ENCODE measurements around the gene DEPDC1. TPM values are rescaled to one million over a fixed set of nuclear protein-coding genes. Genes with fewer than 3 reads are reported as not detected.

DEPDC1 gene
- total RNA-seq, 2 experiments from 2014 or later = 28.3 to 31.0 TPM

- CTCF ChIA-PET = interaction anchor here (1.2 kb wide), 1 partner anchor 12 kb away, joined by 3 read pairs; no protein-coding TSS in a partner anchor
- H3K9me3 Mint-ChIP-seq (ENCODE audit: low read depth) = no peaks in the 10 kb centered on the region
- no peaks in the 10 kb centered on the region for H3K4me1 Mint-ChIP-seq
- no peak for DNase-seq
- H3K36me3 Mint-ChIP-seq = no peaks in the 10 kb centered on the region
- H3K27me3 Mint-ChIP-seq = peaks cover 6% of the 10 kb centered on the region
- ATAC-seq = no peak
- no peak overlapping the region for H3K27ac Mint-ChIP-seq
- no peak overlapping the region for H3K4me3 Mint-ChIP-seq
Measured at GRCh38 chr1:68459091-68459490, 37.8 kb downstream of the DEPDC1 start.

DNA sequence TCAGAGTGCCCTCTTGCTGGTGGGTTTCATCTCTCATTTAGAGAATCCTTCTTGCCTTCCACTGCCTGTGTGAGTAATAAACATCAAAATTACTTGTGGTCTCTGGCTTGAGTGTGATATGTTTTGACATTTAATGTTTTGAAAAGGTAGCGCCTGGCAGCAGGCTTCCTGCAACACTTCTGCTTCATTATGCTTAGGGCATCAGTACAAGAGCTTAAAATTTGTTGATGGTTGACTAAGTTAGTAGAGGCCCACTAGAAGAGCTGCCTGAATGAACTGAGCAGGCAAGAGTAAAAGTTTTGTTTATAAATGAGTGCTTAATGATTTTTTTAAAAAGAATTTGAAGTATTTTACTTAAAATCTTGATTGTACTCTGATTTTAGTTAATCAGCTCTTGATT lies 40.7 kb downstream of the DEPDC1 start:
- ATAC-seq = no peak
- no peaks in the 10 kb centered on the region for H3K4me1 Mint-ChIP-seq
- no peaks in the 10 kb centered on the region for H3K9me3 Mint-ChIP-seq (ENCODE audit: low read depth)
- no peak overlapping the region for H3K27ac Mint-ChIP-seq
- H3K27me3 Mint-ChIP-seq = peaks cover 6% of the 10 kb centered on the region
- H3K36me3 Mint-ChIP-seq = no peaks in the 10 kb centered on the region
- no peak for DNase-seq
- no peak overlapping the region for H3K4me3 Mint-ChIP-seq
- CTCF ChIA-PET = no interaction called here

DNA sequence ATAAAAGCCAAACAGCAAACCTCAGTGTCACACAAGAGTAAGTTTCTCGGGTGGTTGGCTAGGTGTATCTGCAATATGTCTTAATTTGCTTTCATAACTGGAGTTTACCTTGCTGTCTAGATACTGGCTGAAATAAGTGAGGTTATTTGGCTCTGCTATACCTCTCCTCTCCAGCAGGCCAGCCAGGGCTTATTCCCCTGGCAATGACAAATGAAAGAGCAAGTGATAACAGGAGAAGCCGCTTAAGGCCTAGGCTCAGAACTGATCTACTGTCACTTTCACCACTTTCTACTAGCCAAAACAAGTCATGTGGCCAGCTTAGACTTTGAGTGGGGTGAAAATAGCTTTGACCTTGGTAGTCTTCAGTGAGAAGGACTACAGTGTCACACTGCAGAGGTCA lies 42.3 kb downstream of the DEPDC1 start:
- Mint-ChIP-seq H3K4me3 (no peak overlapping the region), H3K4me1 (no peaks in the 10 kb centered on the region), H3K27me3 (peaks cover 6% of the 10 kb centered on the region), H3K27ac (no peak overlapping the region), H3K9me3 (ENCODE audit: low read depth) (no peaks in the 10 kb centered on the region), H3K36me3 (no peaks in the 10 kb centered on the region)
- CTCF ChIA-PET = no interaction called here
- ATAC-seq = no peak
- DNase-seq = no peak

GRCh38 chr1:68453060-68453670 lies 43.7 kb downstream of the DEPDC1 start:
- no peak overlapping the region for H3K27ac Mint-ChIP-seq
- no peaks in the 10 kb centered on the region for H3K36me3 Mint-ChIP-seq
- H3K4me1 Mint-ChIP-seq = no peaks in the 10 kb centered on the region
- DNase-seq (no peak), ATAC-seq (no peak)
- H3K4me3 Mint-ChIP-seq = no peak overlapping the region
- no peaks in the 10 kb centered on the region for H3K9me3 Mint-ChIP-seq (ENCODE audit: low read depth)
- CTCF ChIA-PET = no interaction called here
- H3K27me3 Mint-ChIP-seq = no peaks in the 10 kb centered on the region

DNA sequence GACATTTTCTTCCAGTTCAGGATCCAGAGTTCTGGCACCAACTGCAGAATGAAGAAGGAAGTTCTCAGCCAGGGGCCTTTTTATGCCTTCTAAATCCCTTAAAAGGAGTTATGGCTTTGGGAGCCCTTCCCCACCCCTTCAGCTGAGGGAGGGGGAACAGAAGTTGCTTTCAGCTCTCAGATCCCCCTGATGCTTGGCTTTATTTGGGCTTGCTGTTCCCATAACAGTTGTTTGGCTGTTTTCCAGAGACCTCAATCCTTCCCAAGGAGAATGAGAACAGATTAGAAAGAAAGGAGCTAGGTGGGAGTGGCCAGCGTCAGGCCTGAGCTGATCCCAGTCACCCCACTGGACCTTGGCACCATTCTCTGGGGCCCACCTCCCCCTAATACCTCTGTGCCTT lies 47.0 kb downstream of the DEPDC1 start, which contains the start of gene RPE65:
TSS of gene RPE65 (minus strand) at position 54 of the 400 bp plus-strand sequence. CDS start at position 5, 49 bp downstream.
- ATAC-seq (no peak), DNase-seq (no peak)
- Mint-ChIP-seq H3K9me3 (ENCODE audit: low read depth) (no peaks in the 10 kb centered on the region), H3K27ac (no peak within 1 kb of the TSS), H3K27me3 (no peaks in the 10 kb centered on the region), H3K4me3 (no peak within 1 kb of the TSS), H3K36me3 (no peaks in the 10 kb centered on the region), H3K4me1 (no peaks in the 10 kb centered on the region)
- CTCF ChIA-PET = no interaction called here

GRCh38 chr1:68448365-68448764 lies 48.5 kb downstream of the DEPDC1 start:
- CTCF ChIA-PET = no interaction called here
- DNase-seq = no peak
- no peak for ATAC-seq
- Mint-ChIP-seq H3K4me3 (no peak overlapping the region), H3K36me3 (no peaks in the 10 kb centered on the region), H3K27ac (no peak overlapping the region), H3K27me3 (no peaks in the 10 kb centered on the region), H3K9me3 (ENCODE audit: low read depth) (no peaks in the 10 kb centered on the region), H3K4me1 (no peaks in the 10 kb centered on the region)

DNA sequence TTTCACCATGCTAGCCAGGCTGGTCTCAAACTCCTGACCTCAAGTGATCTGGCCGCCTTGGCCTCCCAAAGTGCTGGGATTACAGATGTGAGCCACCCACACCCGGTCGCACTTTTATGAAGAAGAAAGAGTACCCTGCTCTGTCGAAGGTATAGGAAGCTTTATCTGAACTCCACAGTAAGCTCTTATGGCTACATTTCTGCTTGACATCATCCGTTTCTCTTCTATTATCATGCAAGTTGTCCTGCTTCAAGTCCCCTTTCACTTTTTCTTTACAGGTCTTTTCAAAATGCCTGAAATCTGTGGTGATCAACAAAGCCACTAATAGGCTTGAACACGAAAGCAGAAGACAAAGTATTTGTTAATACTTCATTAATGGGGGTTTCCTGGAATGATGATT lies 51.2 kb downstream of the DEPDC1 start:
- Mint-ChIP-seq H3K4me3 (no peak overlapping the region), H3K27me3 (no peaks in the 10 kb centered on the region), H3K9me3 (ENCODE audit: low read depth) (no peaks in the 10 kb centered on the region), H3K36me3 (no peaks in the 10 kb centered on the region), H3K27ac (no peak overlapping the region), H3K4me1 (no peaks in the 10 kb centered on the region)
- DNase-seq (no peak), ATAC-seq (no peak)
- CTCF ChIA-PET = no interaction called here

DNA sequence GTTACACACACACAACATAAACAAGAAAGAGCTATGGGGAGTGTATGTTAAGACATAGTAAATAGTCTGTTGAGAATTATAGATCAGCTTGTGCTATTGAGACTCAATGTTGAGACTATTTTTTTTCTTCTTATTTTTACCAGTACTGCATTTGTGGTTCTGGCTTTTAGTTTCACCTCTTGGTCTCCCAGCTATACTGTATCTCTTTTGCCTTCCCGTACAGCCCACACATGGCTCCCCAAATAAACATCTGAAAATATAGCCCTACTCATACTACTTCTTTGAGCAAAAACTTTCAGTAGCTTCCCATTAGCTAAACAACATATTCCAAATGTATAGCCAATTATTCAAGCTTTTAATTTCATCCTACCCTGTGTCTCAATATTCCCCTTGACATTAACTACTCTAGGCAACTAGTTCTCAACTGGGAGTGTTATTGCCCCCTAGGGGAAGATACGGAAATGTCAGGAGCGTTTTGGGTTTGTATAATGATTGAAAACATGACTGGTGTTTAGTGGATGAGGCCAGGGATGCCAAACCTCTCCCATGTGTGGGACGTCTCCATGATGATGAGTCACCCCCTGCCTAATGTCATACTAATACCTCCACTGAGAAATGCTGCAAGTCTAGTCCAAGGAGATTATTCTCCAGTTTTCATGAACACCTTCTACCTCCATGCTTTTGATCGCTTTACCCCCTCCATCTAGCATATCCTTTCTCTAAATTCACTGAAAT lies 53.9 kb downstream of the DEPDC1 start:
- no peak overlapping the region for H3K4me3 Mint-ChIP-seq
- no peak for DNase-seq
- no peak overlapping the region for H3K27ac Mint-ChIP-seq
- ATAC-seq = no peak
- no peaks in the 10 kb centered on the region for H3K9me3 Mint-ChIP-seq (ENCODE audit: low read depth)
- no peaks in the 10 kb centered on the region for H3K36me3 Mint-ChIP-seq
- no peaks in the 10 kb centered on the region for H3K4me1 Mint-ChIP-seq
- H3K27me3 Mint-ChIP-seq = no peaks in the 10 kb centered on the region
- CTCF ChIA-PET = interaction anchor here (0.7 to 2.8 kb wide), 4 partner anchors 9 to 491 kb away, joined by 3 to 15 read pairs (median 3); no protein-coding TSS in a partner anchor

- H3K4me1 Mint-ChIP-seq = no peaks in the 10 kb centered on the region
- no peak overlapping the region for H3K4me3 Mint-ChIP-seq
- no peaks in the 10 kb centered on the region for H3K9me3 Mint-ChIP-seq (ENCODE audit: low read depth)
- H3K27ac Mint-ChIP-seq = no peak overlapping the region
- DNase-seq (no peak), ATAC-seq (no peak)
- H3K27me3 Mint-ChIP-seq = no peaks in the 10 kb centered on the region
- CTCF ChIA-PET = interaction anchor here (1.1 to 2.8 kb wide), 3 partner anchors 10 to 322 kb away, joined by 3 to 15 read pairs (median 3); no protein-coding TSS in a partner anchor
- H3K36me3 Mint-ChIP-seq = no peaks in the 10 kb centered on the region
Measured at GRCh38 chr1:68442006-68442405, 54.9 kb downstream of the DEPDC1 start.

DNA sequence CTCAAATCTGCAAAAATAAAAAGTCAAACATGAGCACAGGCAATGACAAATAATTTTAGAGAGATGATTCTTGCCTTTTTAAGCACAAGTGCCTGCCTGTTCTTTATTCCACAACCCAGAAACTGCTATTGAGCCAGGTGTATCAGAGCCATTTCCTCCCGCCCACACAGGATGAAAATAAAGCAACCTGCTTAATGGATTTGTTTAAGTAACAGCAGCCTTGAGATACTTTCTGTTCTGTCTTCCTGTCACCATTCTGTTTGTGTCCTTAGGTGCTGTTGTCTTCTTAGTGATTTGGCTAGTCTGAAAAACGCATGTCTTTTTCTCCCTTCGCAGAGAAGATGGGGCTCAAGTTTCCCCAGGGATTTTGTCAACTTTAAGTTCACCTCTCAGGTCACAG lies 58.6 kb downstream of the DEPDC1 start:
- H3K4me3 Mint-ChIP-seq = no peak overlapping the region
- no peaks in the 10 kb centered on the region for H3K27me3 Mint-ChIP-seq
- CTCF ChIA-PET = no interaction called here
- no peak overlapping the region for H3K27ac Mint-ChIP-seq
- H3K36me3 Mint-ChIP-seq = no peaks in the 10 kb centered on the region
- DNase-seq (no peak), ATAC-seq (no peak)
- H3K9me3 Mint-ChIP-seq (ENCODE audit: low read depth) = no peaks in the 10 kb centered on the region
- no peaks in the 10 kb centered on the region for H3K4me1 Mint-ChIP-seq

DNA sequence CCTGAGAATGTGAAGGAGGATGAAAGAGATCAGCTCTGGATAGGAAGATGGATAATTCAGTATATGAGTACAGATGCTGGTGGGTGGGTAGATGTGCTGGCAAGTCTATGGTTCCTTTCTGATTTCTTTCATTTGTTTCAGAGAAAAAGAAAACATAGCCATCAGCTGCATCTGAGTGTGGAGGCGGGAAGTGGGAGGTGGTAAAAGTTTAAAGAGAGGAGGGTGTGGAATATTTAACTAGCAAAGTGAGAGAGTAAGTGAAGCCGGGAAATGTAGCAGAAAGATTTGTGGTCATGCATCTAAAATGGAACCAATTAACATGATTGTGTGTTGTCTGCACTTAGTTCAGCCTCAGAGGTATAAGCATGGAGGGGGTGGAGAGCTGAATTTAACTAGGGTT lies 63.5 kb downstream of the DEPDC1 start:
- Mint-ChIP-seq H3K27ac (no peak overlapping the region), H3K27me3 (no peaks in the 10 kb centered on the region), H3K4me3 (no peak overlapping the region), H3K9me3 (ENCODE audit: low read depth) (no peaks in the 10 kb centered on the region), H3K4me1 (no peaks in the 10 kb centered on the region), H3K36me3 (no peaks in the 10 kb centered on the region)
- CTCF ChIA-PET = no interaction called here
- no peak for DNase-seq
- no peak for ATAC-seq

DNA sequence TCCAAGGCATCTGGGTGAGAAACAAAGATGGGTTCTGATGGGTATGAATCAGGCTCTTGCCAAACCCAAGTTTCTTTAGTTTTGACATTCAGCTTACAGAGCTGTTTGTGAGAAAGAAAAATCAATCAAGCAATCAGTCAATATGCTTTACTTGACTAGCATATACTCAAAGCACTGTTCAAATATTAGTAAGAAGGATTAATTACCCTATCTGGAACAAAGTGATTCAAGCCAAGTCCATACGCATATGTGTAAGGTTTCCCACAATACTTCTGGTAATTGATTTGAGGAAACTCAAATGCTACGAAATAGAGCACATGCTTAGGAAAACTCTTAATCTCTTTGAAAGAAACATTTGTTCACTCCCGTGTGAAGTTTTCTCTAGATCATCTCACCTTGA lies 65.8 kb downstream of the DEPDC1 start:
- ATAC-seq (no peak), DNase-seq (no peak)
- Mint-ChIP-seq H3K27me3 (no peaks in the 10 kb centered on the region), H3K4me1 (no peaks in the 10 kb centered on the region), H3K9me3 (ENCODE audit: low read depth) (peaks cover 2% of the 10 kb centered on the region), H3K4me3 (no peak overlapping the region), H3K27ac (no peak overlapping the region), H3K36me3 (no peaks in the 10 kb centered on the region)
- CTCF ChIA-PET = no interaction called here

DNA sequence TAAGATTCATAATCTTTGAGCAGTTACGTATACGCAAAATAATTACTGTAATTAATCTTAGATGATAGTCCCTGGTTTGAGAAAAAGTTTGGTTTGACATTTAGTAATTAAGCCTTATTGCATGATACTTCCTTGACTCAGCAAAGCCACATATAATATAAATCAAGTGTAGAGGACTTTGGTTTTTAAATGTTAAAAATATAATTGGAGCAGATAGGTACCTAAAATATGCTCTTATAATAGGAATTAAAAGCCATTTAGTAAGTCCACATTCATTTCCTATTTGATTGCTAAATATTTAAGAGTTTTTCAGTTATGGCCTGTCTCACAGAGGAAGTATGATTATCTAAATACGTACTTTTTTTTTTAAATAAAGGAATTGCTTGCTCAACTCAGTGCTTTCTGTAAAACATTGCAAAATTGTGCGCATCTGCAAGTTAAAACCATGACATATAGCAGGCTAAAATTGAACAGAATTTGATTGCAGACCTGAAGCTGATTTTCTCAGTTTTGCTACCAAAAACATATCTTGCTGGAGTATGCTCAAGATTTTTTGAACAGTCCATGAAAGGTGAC lies 67.6 kb downstream of the DEPDC1 start:
- H3K4me3 Mint-ChIP-seq = no peak overlapping the region
- no peak for ATAC-seq
- CTCF ChIA-PET = no interaction called here

DNA sequence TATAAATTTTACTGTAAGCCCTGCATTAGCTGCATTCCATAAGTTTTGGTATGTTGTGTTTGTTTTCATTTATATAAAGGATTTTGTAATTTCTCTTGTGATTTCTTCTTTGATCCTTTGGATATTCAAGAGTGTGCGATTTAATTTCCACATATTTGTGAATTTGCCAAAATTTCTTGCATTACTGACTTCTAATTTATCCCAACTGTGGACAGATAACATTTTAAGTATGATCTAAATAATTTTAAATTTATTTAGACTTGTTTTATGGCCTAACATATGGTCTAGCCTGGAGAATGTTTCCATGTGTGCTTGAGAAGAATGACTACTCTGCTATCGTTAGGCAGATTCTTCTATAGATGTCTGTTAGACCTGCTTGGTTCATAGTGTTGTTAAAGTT lies 70.3 kb downstream of the DEPDC1 start:
- H3K9me3 Mint-ChIP-seq (ENCODE audit: low read depth) = peaks cover 2% of the 10 kb centered on the region
- H3K36me3 Mint-ChIP-seq = no peaks in the 10 kb centered on the region
- H3K4me3 Mint-ChIP-seq = no peak overlapping the region
- DNase-seq (no peak), ATAC-seq (no peak)
- H3K4me1 Mint-ChIP-seq = no peaks in the 10 kb centered on the region
- H3K27me3 Mint-ChIP-seq = no peaks in the 10 kb centered on the region
- CTCF ChIA-PET = no interaction called here
- H3K27ac Mint-ChIP-seq = no peak overlapping the region

More for the DNA sequence above, 67.6 kb downstream of the DEPDC1 start:
- no peaks in the 10 kb centered on the region for H3K27me3 Mint-ChIP-seq
- DNase-seq = no peak
- peaks cover 2% of the 10 kb centered on the region for H3K9me3 Mint-ChIP-seq (ENCODE audit: low read depth)
- no peaks in the 10 kb centered on the region for H3K4me1 Mint-ChIP-seq
- no peak overlapping the region for H3K27ac Mint-ChIP-seq
- H3K36me3 Mint-ChIP-seq = no peaks in the 10 kb centered on the region

Data from activated CD8-positive, alpha-beta memory T cell treated with anti-CD3 and anti-CD28 coated beads, Interleukin-2, amount 10 ng/mL, durations not matched to agents 7 days and 5 days (primary cell).